Hematopoietic multipotent progenitor cell treated with erythropoietin and hydrocortisone succinate and interleukin-3 and kit ligand, for 8 days (in vitro differentiated cells): ENCODE measurements around the gene AVPR2.
A peak's percentile ranks its signal among the peaks of the same experiment; 100 is the strongest.

Experiments
- DNase-seq: peaks from one replicate; pipeline ENCODE4 v3.0.0-alpha.2; 2015

AVPR2 gene

GRCh38 chrX:153871946-153872878 lies 32.3 kb upstream of the AVPR2 start:
- DNase-seq, result no peak

GRCh38 chrX:153873282-153874084 lies 31.0 kb upstream of the AVPR2 start:
- DNase-seq, result no peak

GRCh38 chrX:153874085-153874365 lies 30.4 kb upstream of the AVPR2 start:
- no peak for DNase-seq

GRCh38 chrX:153874366-153875125 lies 29.9 kb upstream of the AVPR2 start:
- DNase-seq, result no peak

GRCh38 chrX:153875391-153876111 lies 28.9 kb upstream of the AVPR2 start:
- peak; percentile 6 for DNase-seq

GRCh38 chrX:153876112-153876491 lies 28.4 kb upstream of the AVPR2 start:
- no peak for DNase-seq

GRCh38 chrX:153877571-153878261 lies 26.8 kb upstream of the AVPR2 start:
- DNase-seq, result no peak

- no peak for DNase-seq
These were observed 26.1 kb upstream of the AVPR2 start for GRCh38 chrX:153878345-153878744.

GRCh38 chrX:153878969-153879653 lies 25.4 kb upstream of the AVPR2 start:
- no peak for DNase-seq

GRCh38 chrX:153879741-153880439 lies 24.6 kb upstream of the AVPR2 start:
- no peak for DNase-seq

GRCh38 chrX:153880440-153880815 lies 24.0 kb upstream of the AVPR2 start:
- no peak for DNase-seq

GRCh38 chrX:153881281-153881680 lies 23.2 kb upstream of the AVPR2 start:
- DNase-seq, result no peak

- no peak for DNase-seq
These were observed 22.4 kb upstream of the AVPR2 start for GRCh38 chrX:153882086-153882498.

- DNase-seq, result no peak
These were observed 21.9 kb upstream of the AVPR2 start for GRCh38 chrX:153882557-153882956.

- no peak for DNase-seq
These were observed 21.2 kb upstream of the AVPR2 start for GRCh38 chrX:153883163-153883843.

- no peak for DNase-seq
These were observed 20.3 kb upstream of the AVPR2 start for GRCh38 chrX:153884136-153884535.

GRCh38 chrX:153884590-153884989 lies 19.9 kb upstream of the AVPR2 start:
- DNase-seq, result no peak

GRCh38 chrX:153885208-153885787 lies 19.2 kb upstream of the AVPR2 start:
- DNase-seq, result no peak

- no peak for DNase-seq
These were observed 18.2 kb upstream of the AVPR2 start, which contains the start of gene L1CAM for GRCh38 chrX:153885968-153886903. TSS of gene L1CAM (minus strand) at chrX:153886173. CDS start at chrX:153875836, 10,337 bp downstream.
